ENCODE measurements around the gene DIAPH3. TPM values are rescaled to one million over a fixed set of nuclear protein-coding genes. Genes with fewer than 3 reads are reported as not detected.

Gene DIAPH3
- total and polyA plus RNA-seq, 2 donors: 0.80 to 4.5 TPM

DNA sequence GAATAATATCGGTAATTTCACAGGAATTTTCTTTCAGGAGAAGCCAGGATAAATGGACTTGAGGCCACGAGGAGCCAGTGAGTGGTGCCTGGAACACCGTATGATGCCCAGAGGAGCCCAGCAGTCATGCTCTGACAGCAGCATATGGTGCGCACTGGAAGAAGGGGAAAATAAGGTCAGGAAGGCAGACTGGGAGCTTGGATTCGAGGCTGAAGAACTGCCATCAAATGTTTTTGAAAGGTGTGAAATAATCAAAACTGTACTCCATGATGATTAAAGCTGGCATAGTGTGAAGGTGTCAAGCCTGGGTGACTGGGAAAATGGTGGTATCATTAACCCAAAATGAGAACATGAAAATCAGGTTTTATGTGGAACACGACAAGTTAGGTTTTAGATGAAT, 374.2 kb downstream of the DIAPH3 start:
- no peak for DNase-seq (ENCODE audit: low read depth in 6 of 9, low spot score in 9 of 9)
- H3K27me3 ChIP-seq (ENCODE audit: control insufficient read depth in 2 of 2, insufficient read depth in 1 of 2, low read length in 1 of 2): no peaks in the 10 kb centered on the region
- no peaks in the 10 kb centered on the region for H3K9me3 ChIP-seq (ENCODE audit: control insufficient read depth in 2 of 2, insufficient read depth in 1 of 2, low read length in 1 of 2)
- H3K4me3 ChIP-seq (ENCODE audit: low read length in 2 of 2): no peak overlapping the region
- H3K4me1 ChIP-seq (ENCODE audit: control insufficient read depth in 2 of 2, insufficient read depth in 2 of 2, low read length in 2 of 2): no peaks in the 10 kb centered on the region
- H3K36me3 ChIP-seq (ENCODE audit: control insufficient read depth in 2 of 2, insufficient read depth in 2 of 2, low read length in 1 of 2): no peaks in the 10 kb centered on the region
- WGBS: 97% methylated on average over 6 of the region's 6 CpGs
- no peak overlapping the region for H3K27ac ChIP-seq (ENCODE audit: low read depth in 1 of 2, low read length in 1 of 2)

DNA sequence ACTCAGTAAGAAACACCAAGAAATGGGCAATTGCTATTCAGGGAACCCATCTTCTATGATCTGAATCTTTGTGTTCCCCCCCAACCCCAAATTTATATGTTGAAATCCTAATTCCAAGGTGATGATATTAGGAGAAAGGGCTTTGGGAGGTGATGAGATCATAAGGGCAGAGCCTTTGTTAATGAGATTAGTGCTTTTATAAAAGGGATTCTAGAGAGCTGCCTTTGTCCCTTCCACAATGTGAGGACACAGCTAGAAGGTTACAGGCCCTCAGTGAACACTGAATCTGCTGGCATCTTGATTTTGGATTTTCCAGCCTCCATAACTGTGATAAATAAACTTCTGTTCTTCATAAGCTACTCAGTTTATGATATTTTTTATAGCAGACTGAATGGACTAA, 376.0 kb downstream of the DIAPH3 start:
- no peak for DNase-seq (ENCODE audit: low read depth in 6 of 9, low spot score in 9 of 9)
- no peaks in the 10 kb centered on the region for H3K36me3 ChIP-seq (ENCODE audit: control insufficient read depth in 2 of 2, insufficient read depth in 2 of 2, low read length in 1 of 2)
- H3K27me3 ChIP-seq (ENCODE audit: control insufficient read depth in 2 of 2, insufficient read depth in 1 of 2, low read length in 1 of 2): no peaks in the 10 kb centered on the region
- no peak overlapping the region for H3K27ac ChIP-seq (ENCODE audit: low read depth in 1 of 2, low read length in 1 of 2)
- H3K4me3 ChIP-seq (ENCODE audit: low read length in 2 of 2): no peak overlapping the region
- H3K4me1 ChIP-seq (ENCODE audit: control insufficient read depth in 2 of 2, insufficient read depth in 2 of 2, low read length in 2 of 2): no peaks in the 10 kb centered on the region
- H3K9me3 ChIP-seq (ENCODE audit: control insufficient read depth in 2 of 2, insufficient read depth in 1 of 2, low read length in 1 of 2): no peaks in the 10 kb centered on the region

DNA sequence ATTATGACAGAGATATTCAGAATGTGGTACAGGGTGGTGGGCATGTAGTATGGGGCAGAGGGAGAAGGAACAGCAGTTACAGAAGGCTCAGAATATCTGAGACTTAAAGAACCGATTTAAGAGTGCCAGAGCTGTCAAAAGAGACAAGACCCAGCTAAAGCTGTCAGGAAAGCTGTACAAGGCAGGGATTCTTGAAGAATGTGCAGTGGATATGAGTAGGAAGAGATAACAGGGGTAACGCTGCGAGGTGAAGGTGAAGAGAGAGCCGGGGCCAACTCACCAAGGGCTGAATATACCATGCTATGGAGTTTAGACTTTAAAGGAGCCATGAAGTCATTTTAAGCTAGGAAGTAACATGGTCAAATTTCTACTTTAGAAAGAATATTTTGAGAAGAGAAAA, 381.0 kb downstream of the DIAPH3 start:
- WGBS: 95% methylated on average over 4 of the region's 4 CpGs
- no peak for DNase-seq (ENCODE audit: low read depth in 6 of 9, low spot score in 9 of 9)
- Histone ChIP-seq H3K4me1 (ENCODE audit: control insufficient read depth in 2 of 2, insufficient read depth in 2 of 2, low read length in 2 of 2) (no peaks in the 10 kb centered on the region), H3K4me3 (ENCODE audit: low read length in 2 of 2) (no peak overlapping the region), H3K36me3 (ENCODE audit: control insufficient read depth in 2 of 2, insufficient read depth in 2 of 2, low read length in 1 of 2) (no peaks in the 10 kb centered on the region), H3K27me3 (ENCODE audit: control insufficient read depth in 2 of 2, insufficient read depth in 1 of 2, low read length in 1 of 2) (no peaks in the 10 kb centered on the region), H3K9me3 (ENCODE audit: control insufficient read depth in 2 of 2, insufficient read depth in 1 of 2, low read length in 1 of 2) (no peaks in the 10 kb centered on the region), H3K27ac (ENCODE audit: low read depth in 1 of 2, low read length in 1 of 2) (no peak overlapping the region)

GRCh38 chr13:59780058-59780457, 383.7 kb downstream of the DIAPH3 start:
- H3K27ac ChIP-seq (ENCODE audit: low read depth in 1 of 2, low read length in 1 of 2): no peak overlapping the region
- no peak overlapping the region for H3K4me3 ChIP-seq (ENCODE audit: low read length in 2 of 2)
- H3K9me3 ChIP-seq (ENCODE audit: control insufficient read depth in 2 of 2, insufficient read depth in 1 of 2, low read length in 1 of 2): no peaks in the 10 kb centered on the region
- WGBS: 96% methylated on average over 2 of the region's 2 CpGs
- no peaks in the 10 kb centered on the region for H3K27me3 ChIP-seq (ENCODE audit: control insufficient read depth in 2 of 2, insufficient read depth in 1 of 2, low read length in 1 of 2)
- no peak for DNase-seq (ENCODE audit: low read depth in 6 of 9, low spot score in 9 of 9)
- no peaks in the 10 kb centered on the region for H3K36me3 ChIP-seq (ENCODE audit: control insufficient read depth in 2 of 2, insufficient read depth in 2 of 2, low read length in 1 of 2)
- no peaks in the 10 kb centered on the region for H3K4me1 ChIP-seq (ENCODE audit: control insufficient read depth in 2 of 2, insufficient read depth in 2 of 2, low read length in 2 of 2)

DNA sequence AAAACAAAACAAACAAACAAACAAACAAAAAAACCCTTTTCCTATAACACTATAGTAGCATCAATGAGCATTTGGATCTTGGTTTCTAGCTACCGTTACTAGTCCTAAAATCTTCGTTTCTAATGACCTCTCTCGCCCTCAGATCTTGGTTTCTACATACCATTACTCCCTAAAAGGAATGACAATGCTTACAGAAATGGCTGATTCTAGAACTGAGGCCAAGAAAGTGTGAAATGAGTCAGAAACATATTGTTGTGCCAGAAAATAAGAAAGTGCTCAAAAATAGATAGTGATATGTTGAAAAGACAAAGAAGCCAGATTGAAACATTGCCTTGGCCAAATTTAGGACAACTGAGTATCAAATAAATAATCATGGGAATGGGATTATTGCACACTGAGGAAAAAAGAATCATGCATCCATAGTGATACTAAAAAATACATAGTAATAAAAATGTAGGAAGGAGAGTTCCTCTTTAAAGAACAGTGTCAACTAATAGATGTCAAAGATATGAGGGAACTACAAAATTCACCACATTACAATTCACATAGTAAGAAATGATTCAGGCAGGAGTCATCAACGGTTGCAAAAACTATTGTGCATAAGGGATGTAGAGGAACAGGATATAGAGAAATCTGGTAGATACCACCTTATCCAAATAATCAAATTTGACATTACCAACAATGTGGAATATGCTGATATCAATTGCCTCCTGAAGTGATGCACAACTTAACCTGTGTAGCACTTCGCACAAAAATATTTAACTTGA, 386.6 kb downstream of the DIAPH3 start:
- no peaks in the 10 kb centered on the region for H3K9me3 ChIP-seq (ENCODE audit: control insufficient read depth in 2 of 2, insufficient read depth in 1 of 2, low read length in 1 of 2)
- H3K27me3 ChIP-seq (ENCODE audit: control insufficient read depth in 2 of 2, insufficient read depth in 1 of 2, low read length in 1 of 2): no peaks in the 10 kb centered on the region
- no peaks in the 10 kb centered on the region for H3K4me1 ChIP-seq (ENCODE audit: control insufficient read depth in 2 of 2, insufficient read depth in 2 of 2, low read length in 2 of 2)
- 98% methylated on average over 5 of the region's 5 CpGs for WGBS
- H3K27ac ChIP-seq (ENCODE audit: low read depth in 1 of 2, low read length in 1 of 2): no peak overlapping the region
- no peak for DNase-seq (ENCODE audit: low read depth in 6 of 9, low spot score in 9 of 9)
- H3K36me3 ChIP-seq (ENCODE audit: control insufficient read depth in 2 of 2, insufficient read depth in 2 of 2, low read length in 1 of 2): no peaks in the 10 kb centered on the region
- H3K4me3 ChIP-seq (ENCODE audit: low read length in 2 of 2): no peak overlapping the region

GRCh38 chr13:59774491-59774971, 389.2 kb downstream of the DIAPH3 start:
- H3K4me1 ChIP-seq (ENCODE audit: control insufficient read depth in 2 of 2, insufficient read depth in 2 of 2, low read length in 2 of 2): no peaks in the 10 kb centered on the region
- no peaks in the 10 kb centered on the region for H3K27me3 ChIP-seq (ENCODE audit: control insufficient read depth in 2 of 2, insufficient read depth in 1 of 2, low read length in 1 of 2)
- H3K9me3 ChIP-seq (ENCODE audit: control insufficient read depth in 2 of 2, insufficient read depth in 1 of 2, low read length in 1 of 2): no peaks in the 10 kb centered on the region
- no peak overlapping the region for H3K27ac ChIP-seq (ENCODE audit: low read depth in 1 of 2, low read length in 1 of 2)
- H3K4me3 ChIP-seq (ENCODE audit: low read length in 2 of 2): no peak overlapping the region
- WGBS: 90% methylated on average over 6 of the region's 6 CpGs
- no peaks in the 10 kb centered on the region for H3K36me3 ChIP-seq (ENCODE audit: control insufficient read depth in 2 of 2, insufficient read depth in 2 of 2, low read length in 1 of 2)
- no peak for DNase-seq (ENCODE audit: low read depth in 6 of 9, low spot score in 9 of 9)

GRCh38 chr13:59771272-59771671, 392.5 kb downstream of the DIAPH3 start:
- no peak overlapping the region for H3K4me3 ChIP-seq (ENCODE audit: low read length in 2 of 2)
- no peaks in the 10 kb centered on the region for H3K27me3 ChIP-seq (ENCODE audit: control insufficient read depth in 2 of 2, insufficient read depth in 1 of 2, low read length in 1 of 2)
- no peak overlapping the region for H3K27ac ChIP-seq (ENCODE audit: low read depth in 1 of 2, low read length in 1 of 2)
- DNase-seq (ENCODE audit: low read depth in 6 of 9, low spot score in 9 of 9): no peak
- no peaks in the 10 kb centered on the region for H3K9me3 ChIP-seq (ENCODE audit: control insufficient read depth in 2 of 2, insufficient read depth in 1 of 2, low read length in 1 of 2)
- H3K4me1 ChIP-seq (ENCODE audit: control insufficient read depth in 2 of 2, insufficient read depth in 2 of 2, low read length in 2 of 2): no peaks in the 10 kb centered on the region
- no peaks in the 10 kb centered on the region for H3K36me3 ChIP-seq (ENCODE audit: control insufficient read depth in 2 of 2, insufficient read depth in 2 of 2, low read length in 1 of 2)

GRCh38 chr13:59770451-59770850, 393.3 kb downstream of the DIAPH3 start:
- Histone ChIP-seq H3K27ac (ENCODE audit: low read depth in 1 of 2, low read length in 1 of 2) (no peak overlapping the region), H3K9me3 (ENCODE audit: control insufficient read depth in 2 of 2, insufficient read depth in 1 of 2, low read length in 1 of 2) (no peaks in the 10 kb centered on the region)

DNA sequence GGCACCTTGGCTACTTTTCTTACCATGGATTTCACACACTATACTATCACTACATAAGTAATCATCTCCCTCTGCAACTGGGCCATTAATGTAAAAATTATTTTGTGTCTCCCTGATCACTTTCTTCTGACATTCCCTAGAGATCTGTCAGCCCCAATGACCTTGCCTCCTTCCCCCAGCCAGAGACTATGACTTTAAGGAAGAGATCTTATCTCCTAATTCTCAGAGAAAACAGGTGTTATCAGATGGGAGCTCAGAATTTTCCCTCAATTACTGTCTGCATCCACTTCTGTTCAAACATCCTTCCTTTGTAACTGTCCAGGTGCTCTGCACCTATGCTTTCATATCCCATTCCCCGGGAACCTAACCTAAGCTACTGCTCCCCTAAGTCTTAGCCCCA, 397.5 kb downstream of the DIAPH3 start:
- 95% methylated on average over 1 of the region's 1 CpG for WGBS
- H3K4me3 ChIP-seq (ENCODE audit: low read length in 2 of 2): no peak overlapping the region
- H3K27ac ChIP-seq (ENCODE audit: low read depth in 1 of 2, low read length in 1 of 2): no peak overlapping the region
- no peak for DNase-seq (ENCODE audit: low read depth in 6 of 9, low spot score in 9 of 9)
- no peaks in the 10 kb centered on the region for H3K27me3 ChIP-seq (ENCODE audit: control insufficient read depth in 2 of 2, insufficient read depth in 1 of 2, low read length in 1 of 2)
- H3K36me3 ChIP-seq (ENCODE audit: control insufficient read depth in 2 of 2, insufficient read depth in 2 of 2, low read length in 1 of 2): no peaks in the 10 kb centered on the region
- no peaks in the 10 kb centered on the region for H3K4me1 ChIP-seq (ENCODE audit: control insufficient read depth in 2 of 2, insufficient read depth in 2 of 2, low read length in 2 of 2)
- H3K9me3 ChIP-seq (ENCODE audit: control insufficient read depth in 2 of 2, insufficient read depth in 1 of 2, low read length in 1 of 2): no peaks in the 10 kb centered on the region

More at GRCh38 chr13:59770451-59770850, 393.3 kb downstream of the DIAPH3 start:
- Histone ChIP-seq H3K4me1 (ENCODE audit: control insufficient read depth in 2 of 2, insufficient read depth in 2 of 2, low read length in 2 of 2) (no peaks in the 10 kb centered on the region), H3K36me3 (ENCODE audit: control insufficient read depth in 2 of 2, insufficient read depth in 2 of 2, low read length in 1 of 2) (no peaks in the 10 kb centered on the region), H3K27me3 (ENCODE audit: control insufficient read depth in 2 of 2, insufficient read depth in 1 of 2, low read length in 1 of 2) (no peaks in the 10 kb centered on the region), H3K4me3 (ENCODE audit: low read length in 2 of 2) (no peak overlapping the region)
- no peak for DNase-seq (ENCODE audit: low read depth in 6 of 9, low spot score in 9 of 9)

Measured in thymus (tissue), 11 donors.